Activated B cell treated with CpG ODN at 0.5 μM for 24 hours (primary cell): Measurements from ENCODE around the gene CCDC170. TPM values are rescaled to one million over a fixed set of nuclear protein-coding genes. Genes with fewer than 3 reads are reported as not detected.

Source experiments
- ATAC-seq: fragments of 200-7000 bp; cut with Tn5 transposase; one replicate; pipeline ENCODE4 v1.10.0; 2021; ENCODE audit warnings: low read depth, mild to moderate bottlenecking, moderate library complexity
- CTCF ChIA-PET: fragments of 350-600 bp; sonication (Branson Sonifier 250); formaldehyde crosslinking; loops from one replicate; lab custom pipeline; 2021; ENCODE audit warnings: antibody characterized with exemption; lab: Charles Lee
- POLR2A ChIA-PET: fragments of 350-600 bp; sonication (Branson Sonifier 250); formaldehyde crosslinking; loops from one replicate; lab custom pipeline; 2021; ENCODE audit warnings: antibody characterized with exemption; lab: Charles Lee
- DNase-seq: peaks from one replicate; pipeline ENCODE4 v3.0.0; 2022
- H3K27ac Mint-ChIP-seq: one replicate; pipeline ENCODE4 v1.8.0; 2020; ENCODE audit warnings: mixed read lengths
- H3K27me3 Mint-ChIP-seq: one replicate; pipeline ENCODE4 v1.8.0; 2021; ENCODE audit warnings: mixed read lengths
- H3K36me3 Mint-ChIP-seq: one replicate; pipeline ENCODE4 v1.8.0; 2021; ENCODE audit warnings: low read depth, mixed read lengths
- H3K4me1 Mint-ChIP-seq: one replicate; pipeline ENCODE4 v1.8.0; 2021; ENCODE audit warnings: mixed read lengths
- H3K4me3 Mint-ChIP-seq: one replicate; pipeline ENCODE4 v1.8.0; 2020; ENCODE audit warnings: mild to moderate bottlenecking, mixed read lengths
- H3K9me3 Mint-ChIP-seq: one replicate; pipeline ENCODE4 v1.8.0; 2020; ENCODE audit warnings: mixed read lengths
- intact Hi-C: fragments of 100-400 bp; cut with micrococcal nuclease; formaldehyde crosslinking; loops from one replicate; pipeline ENCODE4 v1.15.1; 2024
- total RNA-seq: library from RNA; stranded (reverse); gene quantifications from 2 replicates; pipeline ENCODE4 v1.2.3, GENCODE V29; 2022
- TF ChIP-seq, protein P1 (sequence below): fragments of 200-600 bp; IDR thresholded peaks from one replicate; pipeline ENCODE4 v1.8.0; 2022; ENCODE audit warnings: antibody characterized with exemption, mild to moderate bottlenecking

Gene CCDC170
- total RNA-seq, 1 donor from 2014 or later: not detected

DNA sequence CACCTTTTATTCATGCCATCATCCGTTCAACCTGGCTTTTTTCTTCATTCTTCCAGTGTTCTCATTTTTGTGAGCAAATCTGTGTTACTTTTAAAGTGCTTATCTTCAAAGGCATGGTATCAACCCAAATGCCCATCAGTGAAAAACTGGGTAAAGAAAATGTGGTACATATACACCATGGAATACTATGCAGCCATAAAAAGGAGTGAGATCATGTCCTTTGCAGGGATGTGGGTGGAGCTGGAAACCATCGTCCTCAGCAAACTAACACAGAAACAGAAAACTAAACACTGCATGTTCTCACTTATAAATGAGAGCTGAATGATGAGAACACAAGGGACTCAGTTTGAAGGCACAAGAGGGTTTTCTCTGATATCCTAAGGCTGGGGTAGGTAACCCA, 130.3 kb downstream of the CCDC170 start:
- ChIA-PET CTCF (no interaction called here), POLR2A (no interaction called here)
- Mint-ChIP-seq H3K4me3 (no peak overlapping the region), H3K27ac (no peak overlapping the region), H3K9me3 (no peaks in the 10 kb centered on the region), H3K36me3 (no peaks in the 10 kb centered on the region), H3K27me3 (no peaks in the 10 kb centered on the region), H3K4me1 (no peaks in the 10 kb centered on the region)
- no peak for ATAC-seq
- TF ChIP-seq, protein P1, sequence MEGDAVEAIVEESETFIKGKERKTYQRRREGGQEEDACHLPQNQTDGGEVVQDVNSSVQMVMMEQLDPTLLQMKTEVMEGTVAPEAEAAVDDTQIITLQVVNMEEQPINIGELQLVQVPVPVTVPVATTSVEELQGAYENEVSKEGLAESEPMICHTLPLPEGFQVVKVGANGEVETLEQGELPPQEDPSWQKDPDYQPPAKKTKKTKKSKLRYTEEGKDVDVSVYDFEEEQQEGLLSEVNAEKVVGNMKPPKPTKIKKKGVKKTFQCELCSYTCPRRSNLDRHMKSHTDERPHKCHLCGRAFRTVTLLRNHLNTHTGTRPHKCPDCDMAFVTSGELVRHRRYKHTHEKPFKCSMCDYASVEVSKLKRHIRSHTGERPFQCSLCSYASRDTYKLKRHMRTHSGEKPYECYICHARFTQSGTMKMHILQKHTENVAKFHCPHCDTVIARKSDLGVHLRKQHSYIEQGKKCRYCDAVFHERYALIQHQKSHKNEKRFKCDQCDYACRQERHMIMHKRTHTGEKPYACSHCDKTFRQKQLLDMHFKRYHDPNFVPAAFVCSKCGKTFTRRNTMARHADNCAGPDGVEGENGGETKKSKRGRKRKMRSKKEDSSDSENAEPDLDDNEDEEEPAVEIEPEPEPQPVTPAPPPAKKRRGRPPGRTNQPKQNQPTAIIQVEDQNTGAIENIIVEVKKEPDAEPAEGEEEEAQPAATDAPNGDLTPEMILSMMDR: no peak
- intact Hi-C loops: no loop called here
- no peak for DNase-seq

DNA sequence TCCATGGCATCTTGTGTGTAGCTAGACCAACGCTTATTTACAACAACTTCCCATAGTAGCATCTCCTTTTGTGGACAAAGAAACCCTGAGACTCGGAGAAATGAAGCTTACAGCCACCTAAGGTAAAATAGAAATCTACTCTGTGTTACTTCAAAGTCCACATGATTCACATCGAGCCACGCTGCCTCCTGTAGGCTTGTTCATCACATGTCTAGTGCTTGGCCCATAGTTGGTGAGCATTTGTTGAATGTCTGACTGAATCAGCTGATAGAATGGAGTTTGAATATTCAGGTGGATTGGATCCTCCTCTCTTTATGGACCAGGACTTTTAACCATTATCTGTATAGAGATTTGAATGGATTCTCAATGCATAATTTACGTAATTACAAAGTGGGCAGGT, 130.7 kb downstream of the CCDC170 start:
- no peak for DNase-seq
- H3K36me3 Mint-ChIP-seq: no peaks in the 10 kb centered on the region
- ATAC-seq: no peak
- H3K27me3 Mint-ChIP-seq: no peaks in the 10 kb centered on the region
- intact Hi-C loops: no loop called here
- H3K4me3 Mint-ChIP-seq: no peak overlapping the region
- TF ChIP-seq, protein P1: no peak
- H3K27ac Mint-ChIP-seq: no peak overlapping the region
- ChIA-PET CTCF (no interaction called here), POLR2A (no interaction called here)
- H3K4me1 Mint-ChIP-seq: no peaks in the 10 kb centered on the region
- no peaks in the 10 kb centered on the region for H3K9me3 Mint-ChIP-seq

DNA sequence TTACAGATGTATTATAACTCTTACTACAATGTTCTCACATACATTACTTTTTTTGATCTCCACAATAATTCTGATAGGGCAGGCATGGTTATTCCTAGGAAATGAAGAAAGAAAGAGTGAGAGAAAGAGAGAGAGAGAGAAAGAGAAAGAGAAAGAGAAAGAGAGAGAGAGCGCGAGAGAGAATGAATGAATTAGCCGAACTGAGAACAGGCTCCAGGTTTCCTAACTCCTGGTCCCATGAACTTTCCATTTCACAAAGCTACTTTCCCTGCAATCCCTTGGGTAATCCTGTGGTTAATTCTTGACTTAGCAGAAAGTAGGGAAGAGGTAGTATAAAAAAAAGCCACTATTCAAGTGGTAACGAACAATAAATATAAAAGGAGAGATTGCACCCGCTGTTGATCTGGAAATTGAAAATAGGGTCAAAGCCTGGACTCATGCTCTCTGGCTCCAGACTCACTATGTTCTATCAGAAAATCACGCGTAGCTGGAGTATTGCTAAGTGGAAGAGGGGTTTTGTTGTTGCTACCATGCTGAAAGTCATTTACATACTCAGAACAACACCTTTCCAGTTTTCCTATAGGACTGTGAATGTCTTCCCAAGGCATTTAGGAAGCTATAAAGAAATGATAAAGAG, 131.2 kb downstream of the CCDC170 start:
- Mint-ChIP-seq H3K27ac (no peak overlapping the region), H3K9me3 (no peaks in the 10 kb centered on the region), H3K4me1 (no peaks in the 10 kb centered on the region), H3K27me3 (no peaks in the 10 kb centered on the region), H3K4me3 (no peak overlapping the region), H3K36me3 (no peaks in the 10 kb centered on the region)
- ATAC-seq (no peak), DNase-seq (no peak)
- TF ChIP-seq, protein P1: no peak
- ChIA-PET CTCF (no interaction called here), POLR2A (no interaction called here)
- intact Hi-C loops: no loop called here

DNA sequence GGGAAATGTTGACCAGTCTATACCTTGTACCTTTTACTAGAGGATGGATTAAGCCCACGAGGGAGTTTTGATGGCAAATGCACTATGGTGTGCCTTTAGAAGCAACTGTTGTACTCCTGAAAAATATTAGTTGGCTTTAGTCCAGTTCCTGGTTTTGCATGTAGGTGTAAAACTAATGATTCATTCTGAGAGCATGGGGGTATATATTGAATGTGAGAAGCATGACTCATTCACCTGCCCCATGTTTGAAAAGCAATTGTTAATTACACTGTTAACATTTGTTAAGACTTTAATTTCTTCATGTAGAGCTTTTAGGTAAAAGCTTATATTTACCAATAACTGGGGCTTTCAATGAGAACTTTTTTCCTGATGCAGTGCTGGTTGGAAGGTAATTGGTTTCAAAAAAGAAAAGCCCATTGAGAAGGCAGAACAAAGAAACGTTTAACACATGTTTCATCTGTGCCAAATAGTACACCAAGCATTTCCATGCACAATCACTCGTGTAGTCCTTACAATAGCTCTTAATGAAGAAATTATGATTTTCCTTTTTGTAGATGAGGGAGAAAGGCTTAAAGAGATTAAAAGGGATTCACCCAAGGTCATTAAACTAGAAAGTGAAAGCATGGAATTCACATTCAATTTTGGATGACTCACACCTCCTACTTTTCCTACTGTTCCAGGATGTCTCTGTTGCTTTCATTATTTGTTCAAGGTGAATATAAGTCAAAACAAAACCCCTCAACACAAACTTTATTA, 134.1 kb downstream of the CCDC170 start:
- intact Hi-C loops: no loop called here
- H3K4me3 Mint-ChIP-seq: no peak overlapping the region
- POLR2A ChIA-PET: no interaction called here
- no peaks in the 10 kb centered on the region for H3K4me1 Mint-ChIP-seq
- DNase-seq (no peak), ATAC-seq (no peak)
- H3K36me3 Mint-ChIP-seq: no peaks in the 10 kb centered on the region
- H3K27ac Mint-ChIP-seq: no peak overlapping the region
- TF ChIP-seq, protein P1: no peak
- no peaks in the 10 kb centered on the region for H3K27me3 Mint-ChIP-seq
- CTCF ChIA-PET: no interaction called here
- H3K9me3 Mint-ChIP-seq: no peaks in the 10 kb centered on the region

DNA sequence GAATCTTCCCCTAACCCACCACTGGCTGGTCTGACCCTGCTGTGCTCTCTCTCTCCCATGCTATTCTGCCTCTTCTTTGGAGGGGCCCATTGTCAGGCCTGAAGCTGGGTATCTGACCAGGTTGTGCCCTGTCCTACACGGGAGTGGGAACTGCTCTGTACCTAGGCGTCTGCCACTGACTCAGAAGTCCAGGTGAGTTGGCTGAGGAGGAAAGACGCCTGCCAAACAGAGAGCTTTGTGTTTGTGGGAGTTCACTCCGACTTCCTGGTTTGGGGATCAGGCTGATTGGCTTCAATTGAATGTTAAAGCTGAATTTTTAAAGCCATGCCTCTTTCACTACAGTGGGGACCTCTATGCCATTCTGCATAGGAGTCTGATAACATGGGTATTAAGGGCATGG, 136.0 kb downstream of the CCDC170 start:
- intact Hi-C loops: no loop called here
- Mint-ChIP-seq H3K27ac (no peak overlapping the region), H3K9me3 (no peaks in the 10 kb centered on the region), H3K4me3 (no peak overlapping the region), H3K4me1 (no peaks in the 10 kb centered on the region), H3K27me3 (peaks cover 4% of the 10 kb centered on the region), H3K36me3 (no peaks in the 10 kb centered on the region)
- DNase-seq (no peak), ATAC-seq (no peak)
- POLR2A ChIA-PET: no interaction called here
- TF ChIP-seq, protein P1: no peak
- CTCF ChIA-PET: no interaction called here
